Endothelial cell of umbilical vein (primary cell): Measurements from ENCODE around the gene RAD51B. TPM values are rescaled to one million over a fixed set of nuclear protein-coding genes. Genes with fewer than 3 reads are reported as not detected.

Experiments used
- BruUV-seq: library from RNA; stranded (reverse); fragments of 400-500 nt; replicated peaks from 2 replicates; lab custom pipeline; 2021; lab: Mats Ljungman, UMichigan
- CTCF ChIA-PET: fragments of 300-600, 350-600 bp; sonication (Branson Sonifier 250); formaldehyde crosslinking; loops from one replicate; lab custom pipeline; 2021; ENCODE audit warnings: antibody characterized with exemption, inconsistent platforms; lab: Charles Lee
- POLR2A ChIA-PET: fragments of 300-600, 350-600 bp; sonication (Branson Sonifier 250); formaldehyde crosslinking; loops from one replicate; lab custom pipeline; 2021; ENCODE audit warnings: antibody characterized with exemption, inconsistent platforms; lab: Charles Lee
- DNase-seq: peaks from one replicate; pipeline ENCODE4 v3.0.0-alpha.2; 2011; ENCODE audit warnings: low read depth, low spot score
- FAIRE-seq: peaks from 2 replicates; lab custom pipeline; 2011; peaks lifted over from hg19 to GRCh38; lab: Jason Lieb, UNC
- H2AFZ ChIP-seq: 2 replicates; pipeline ENCODE4 v1.6.0; 2012; ENCODE audit warnings: low read depth, low read length, control low read depth, inconsistent platforms
- H3K27ac ChIP-seq: 2 replicates; pipeline ENCODE4 v1.5.1; 2011; ENCODE audit warnings: low read depth, mild to moderate bottlenecking, control low read depth, low read length, moderate library complexity; ENCODE audit not compliant: insufficient read depth
- H3K27me3 ChIP-seq, 2 experiments: 2 replicates each; pipeline versions ENCODE4 v1.6.0 to v1.6.1; 2011; ENCODE audit warnings: low read length in 2 of 2, mixed read lengths in 1 of 2; ENCODE audit not compliant: control insufficient read depth in 2 of 2, insufficient read depth in 2 of 2
- H3K36me3 ChIP-seq, 2 experiments: 2 replicates in 1 of 2; 3 replicates in 1 of 2; pipeline ENCODE4 v1.5.1; 2011; ENCODE audit warnings: low read length in 2 of 2, mild to moderate bottlenecking in 1 of 2, moderate library complexity in 1 of 2; ENCODE audit not compliant: control insufficient read depth in 2 of 2, insufficient read depth in 2 of 2; ENCODE audit errors: extremely low read depth in 1 of 2
- H3K4me1 ChIP-seq: 3 replicates; pipeline ENCODE4 v1.5.1; 2011; ENCODE audit warnings: mild to moderate bottlenecking, low read length; ENCODE audit not compliant: control insufficient read depth, insufficient read depth; ENCODE audit errors: extremely low read depth
- H3K4me2 ChIP-seq: 2 replicates; pipeline ENCODE4 v1.6.1; 2011; ENCODE audit warnings: low read length, control low read depth, mixed read lengths; ENCODE audit not compliant: insufficient read depth
- H3K4me3 ChIP-seq, 3 experiments: fragments of 200-600 bp in 1 of 3; sonication (generic), shearing (Covaris generic) in 1 of 3; replicated peaks in 1 of 3; 2 replicates each; pipeline ENCODE4 v1.5.1; 2011 to 2016; ENCODE audit warnings: control low read depth in 3 of 3, low read length in 3 of 3, mild to moderate bottlenecking in 2 of 3, inconsistent platforms in 1 of 3, low read depth in 1 of 3, moderate library complexity in 1 of 3; ENCODE audit not compliant: insufficient read depth in 1 of 3
- H3K79me2 ChIP-seq: 2 replicates; pipeline ENCODE4 v1.6.0; 2012; ENCODE audit warnings: low read length, inconsistent platforms; ENCODE audit not compliant: control insufficient read depth, insufficient read depth
- H3K9ac ChIP-seq: replicated peaks from 2 replicates; pipeline ENCODE3; 2011; ENCODE audit warnings: low read length, control low read depth; ENCODE audit not compliant: insufficient read depth; ENCODE audit errors: extremely low read depth
- H3K9me1 ChIP-seq: replicated peaks from 3 replicates; pipeline ENCODE4 v1.6.0; 2011; ENCODE audit warnings: mild to moderate bottlenecking, low read length; ENCODE audit not compliant: control insufficient read depth, insufficient read depth; ENCODE audit errors: extremely low read depth
- H3K9me3 ChIP-seq: replicated peaks from 2 replicates; pipeline ENCODE4 v1.5.1; 2012; ENCODE audit warnings: low read length, inconsistent platforms; ENCODE audit not compliant: control insufficient read depth, insufficient read depth
- H4K20me1 ChIP-seq: replicated peaks from 2 replicates; pipeline ENCODE3; 2011; ENCODE audit warnings: mild to moderate bottlenecking, low read length; ENCODE audit not compliant: control insufficient read depth, insufficient read depth; ENCODE audit errors: extremely low read depth
- EZH2 ChIP-seq: IDR thresholded peaks from 2 replicates; pipeline ENCODE4 v1.6.1; 2012; ENCODE audit warnings: borderline replicate concordance, low read depth, mild to moderate bottlenecking, moderate library complexity, low read length, inconsistent platforms; ENCODE audit not compliant: severe bottlenecking
- FOS ChIP-seq: IDR thresholded peaks from 2 replicates; pipeline ENCODE4 v1.6.1; 2011; ENCODE audit warnings: mild to moderate bottlenecking, low read length, moderate library complexity, borderline replicate concordance; ENCODE audit not compliant: insufficient read depth
- GATA2 ChIP-seq: IDR thresholded peaks from 2 replicates; pipeline ENCODE4 v1.7.0; 2011; ENCODE audit warnings: low read depth, mild to moderate bottlenecking, moderate library complexity, mixed read lengths, low read length; ENCODE audit not compliant: insufficient read length, insufficient read depth
- JUN ChIP-seq: IDR thresholded peaks from 2 replicates; pipeline ENCODE4 v1.6.1; 2011; ENCODE audit warnings: borderline replicate concordance, low read depth; ENCODE audit not compliant: insufficient read length, insufficient read depth
- MYC ChIP-seq: IDR thresholded peaks from one replicate; pipeline ENCODE4 v1.6.1; 2011; ENCODE audit warnings: mild to moderate bottlenecking, low read depth, low read length
- POLR2A ChIP-seq: IDR thresholded peaks from 2 replicates; pipeline ENCODE4 v1.6.1; 2012; ENCODE audit warnings: low read depth, mild to moderate bottlenecking, control low read depth, low read length
- POLR2AphosphoS5 ChIP-seq: IDR thresholded peaks from 2 replicates; pipeline ENCODE4 v1.6.1; 2012; ENCODE audit warnings: low read depth, mild to moderate bottlenecking, control low read depth, low read length, moderate library complexity; ENCODE audit not compliant: insufficient read depth
- dilution Hi-C: fragments of 300-500 bp; cut with MboI; formaldehyde crosslinking; loops from one replicate; pipeline ENCODE4 v1.15.0; 2019; ENCODE audit warnings: low sequenced_read_pairs; ENCODE audit not compliant: extremely low pct_ligation_motif_present
- intact Hi-C: fragments of 100-400 bp; cut with micrococcal nuclease; formaldehyde crosslinking; loops from one replicate; pipeline ENCODE4 v1.10.0; 2022
- polyA plus RNA-seq, 4 experiments: library from polyadenylated mRNA; depleted of rRNA in 3 of 4; stranded (reverse) in 3 of 4; unstranded in 1 of 4; fragments of >200 nt; gene quantifications; 2 replicates each; pipeline versions ENCODE4 v1.2.1 to v1.2.3, GENCODE V29; 2011 to 2012; ENCODE audit warnings: missing spikeins in 1 of 4
- total RNA-seq: library from RNA; stranded (reverse); gene quantifications from 2 replicates; pipeline ENCODE4 v1.2.3, GENCODE V29; 2021
- TF ChIP-seq, protein P1 (sequence below), 2 donors: IDR thresholded peaks; 1 replicate in 1 of 2; 2 replicates in 1 of 2; pipeline ENCODE4 v1.5.1; 2011; ENCODE audit warnings: low read length in 2 of 2, mild to moderate bottlenecking in 2 of 2, moderate library complexity in 2 of 2, control low read depth in 1 of 2, inconsistent platforms in 1 of 2, low read depth in 1 of 2; ENCODE audit not compliant: insufficient read depth in 1 of 2; ENCODE audit errors: extremely low read depth in 1 of 2
- TF ChIP-seq, protein P2 (sequence below): IDR thresholded peaks from 2 replicates; pipeline ENCODE4 v1.6.1; 2011; ENCODE audit not compliant: insufficient read depth, insufficient read length

Gene RAD51B
- total and polyA plus RNA-seq, 2 donors (not counting 3 experiments of a cell fraction or from before 2014, with no cell fraction given) = 3.9 to 19.0 TPM

DNA sequence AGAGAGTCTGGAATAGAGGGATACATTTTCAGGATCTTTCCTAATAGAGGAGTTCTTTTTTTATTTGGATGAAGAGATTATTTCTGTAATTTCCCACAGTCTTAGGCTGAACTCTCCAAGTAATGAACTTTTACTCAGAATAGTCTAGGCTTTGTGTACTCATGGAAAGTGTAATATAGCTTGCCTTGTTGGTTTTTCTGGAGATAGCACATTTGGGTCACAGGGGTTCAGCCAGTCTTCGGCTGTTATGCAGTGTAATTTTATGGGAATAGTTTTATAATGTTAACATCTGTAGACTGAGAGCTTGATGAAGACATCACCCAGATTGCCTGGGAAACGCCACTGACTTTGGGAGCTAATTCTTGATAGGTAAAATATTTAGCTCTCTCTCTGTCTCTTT is 450.8 kb downstream of the RAD51B start:
- Histone ChIP-seq H3K4me1 (peaks cover 8% of the 10 kb centered on the region), H3K9me1 (no peaks in the 10 kb centered on the region), H3K9ac (no peak overlapping the region), H3K9me3 (no peaks in the 10 kb centered on the region), H4K20me1 (no peaks in the 10 kb centered on the region), H3K4me3 (no peak overlapping the region), H3K79me2 (no peaks in the 10 kb centered on the region), H3K4me2 (no peak overlapping the region), H3K36me3 (no peaks in the 10 kb centered on the region), H3K27ac (no peak overlapping the region), H2AFZ (no peak overlapping the region), H3K27me3 (no peaks in the 10 kb centered on the region)
- TF ChIP-seq GATA2 (no peak), POLR2A (no peak), JUN (no peak), FOS (no peak), MYC (no peak), POLR2AphosphoS5 (no peak), EZH2 (no peak)
- TF ChIP-seq, protein P1, sequence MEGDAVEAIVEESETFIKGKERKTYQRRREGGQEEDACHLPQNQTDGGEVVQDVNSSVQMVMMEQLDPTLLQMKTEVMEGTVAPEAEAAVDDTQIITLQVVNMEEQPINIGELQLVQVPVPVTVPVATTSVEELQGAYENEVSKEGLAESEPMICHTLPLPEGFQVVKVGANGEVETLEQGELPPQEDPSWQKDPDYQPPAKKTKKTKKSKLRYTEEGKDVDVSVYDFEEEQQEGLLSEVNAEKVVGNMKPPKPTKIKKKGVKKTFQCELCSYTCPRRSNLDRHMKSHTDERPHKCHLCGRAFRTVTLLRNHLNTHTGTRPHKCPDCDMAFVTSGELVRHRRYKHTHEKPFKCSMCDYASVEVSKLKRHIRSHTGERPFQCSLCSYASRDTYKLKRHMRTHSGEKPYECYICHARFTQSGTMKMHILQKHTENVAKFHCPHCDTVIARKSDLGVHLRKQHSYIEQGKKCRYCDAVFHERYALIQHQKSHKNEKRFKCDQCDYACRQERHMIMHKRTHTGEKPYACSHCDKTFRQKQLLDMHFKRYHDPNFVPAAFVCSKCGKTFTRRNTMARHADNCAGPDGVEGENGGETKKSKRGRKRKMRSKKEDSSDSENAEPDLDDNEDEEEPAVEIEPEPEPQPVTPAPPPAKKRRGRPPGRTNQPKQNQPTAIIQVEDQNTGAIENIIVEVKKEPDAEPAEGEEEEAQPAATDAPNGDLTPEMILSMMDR (IDR thresholded peaks at IDR 0.05; ENCODE audit: extremely low read depth in 1 of 2, insufficient read depth in 1 of 2, low read depth in 1 of 2, low read length in 2 of 2) = no peak
- TF ChIP-seq, protein P2, sequence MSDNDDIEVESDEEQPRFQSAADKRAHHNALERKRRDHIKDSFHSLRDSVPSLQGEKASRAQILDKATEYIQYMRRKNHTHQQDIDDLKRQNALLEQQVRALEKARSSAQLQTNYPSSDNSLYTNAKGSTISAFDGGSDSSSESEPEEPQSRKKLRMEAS = no peak
- dilution Hi-C loops (no loop called here), intact Hi-C loops (no loop called here)
- POLR2A ChIA-PET = no interaction called here
- BruUV-seq = no TSS peak
- no peak for DNase-seq
- CTCF ChIA-PET = interaction anchor here (0.9 to 1.2 kb wide), 3 partner anchors 10 to 20 kb away, joined by 3 read pairs; no protein-coding TSS in a partner anchor
- FAIRE-seq = no peak
